ENCODE measurements around the gene IDS.
"Not testable (repeated sequence)": the region's sequence is repeated elsewhere in the genome, so short reads cannot be mapped to it uniquely, and the experiment has no call there.

IDS gene

GRCh38 chrX:149504915-149505651, at the start of gene IDS:
TSS of gene IDS (minus strand) at chrX:149505306. CDS start at chrX:149505137, 169 bp downstream.
- ATAC-seq = peak; percentile 75 to 76

DNA sequence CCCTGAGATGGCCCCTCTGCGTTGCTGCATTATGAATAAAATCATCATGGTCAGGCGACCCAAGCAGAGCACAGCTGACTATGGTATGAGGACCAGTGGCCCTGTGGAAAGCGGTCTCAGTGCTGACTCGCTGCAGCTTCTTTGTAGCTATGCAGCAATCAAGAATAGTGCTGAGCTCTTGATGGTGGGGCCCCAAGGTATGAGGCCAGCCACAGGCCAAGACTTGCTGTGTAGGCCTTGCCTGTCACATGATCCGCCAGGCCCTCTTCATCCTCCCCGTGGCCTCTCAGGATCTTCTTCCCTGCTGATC, 46.8 kb upstream of the IDS start:
- ATAC-seq = peak in 1 of 2 donors; percentile 39

DNA sequence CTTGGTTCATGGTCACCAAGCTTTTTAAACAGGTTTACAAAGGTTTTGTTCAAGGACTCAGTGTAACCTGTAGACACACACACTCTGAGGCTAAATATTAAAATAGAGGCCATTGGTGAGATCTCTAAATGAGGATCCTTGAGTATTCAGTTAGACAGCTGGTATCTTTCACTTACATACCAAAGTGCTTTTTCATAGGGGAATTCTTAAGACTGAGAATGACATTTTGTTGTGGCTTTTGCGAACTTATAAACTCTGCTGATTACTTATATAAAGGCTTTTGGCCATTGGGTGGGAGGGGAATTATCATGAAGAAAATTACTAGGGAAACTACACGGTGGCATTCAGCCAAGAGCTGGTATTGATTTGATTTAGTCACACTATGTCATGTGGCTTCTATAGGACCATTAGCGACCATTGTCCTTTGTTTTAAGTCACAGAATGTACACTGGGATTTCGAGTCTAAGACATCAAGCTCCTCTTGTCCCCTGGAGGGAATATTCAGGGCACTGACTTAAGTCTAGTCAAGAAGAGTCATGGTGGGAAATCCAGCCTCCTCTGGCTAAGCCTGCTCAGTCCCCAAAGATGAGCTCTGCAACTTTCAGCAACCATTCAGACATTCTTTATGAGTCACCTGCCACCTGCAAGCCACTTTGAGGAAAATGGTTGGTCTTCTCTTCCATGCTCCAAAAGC, 46.3 kb upstream of the IDS start:
- peak; percentile 55 to 57 for ATAC-seq

DNA sequence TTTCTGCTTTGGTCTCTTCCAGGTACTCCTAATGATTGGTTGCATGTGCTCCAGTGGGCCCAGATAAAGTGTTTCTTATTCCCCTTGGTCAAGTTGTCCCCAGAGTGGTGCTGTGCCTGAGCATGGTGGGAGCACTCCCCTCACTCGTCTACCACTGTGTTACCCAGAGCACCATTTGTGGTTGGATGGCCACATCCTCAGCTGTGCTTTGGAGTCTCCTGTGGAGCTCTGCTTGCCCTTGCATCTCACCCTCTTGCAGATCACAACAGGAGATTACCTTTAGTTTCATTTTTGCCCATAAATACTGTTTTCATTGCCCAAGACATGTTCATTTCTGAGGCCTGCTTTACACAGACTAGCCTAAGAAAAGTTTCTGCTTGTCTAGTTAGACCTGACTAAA, 45.3 kb upstream of the IDS start:
- ATAC-seq = peak in 1 of 2 donors; percentile 16

DNA sequence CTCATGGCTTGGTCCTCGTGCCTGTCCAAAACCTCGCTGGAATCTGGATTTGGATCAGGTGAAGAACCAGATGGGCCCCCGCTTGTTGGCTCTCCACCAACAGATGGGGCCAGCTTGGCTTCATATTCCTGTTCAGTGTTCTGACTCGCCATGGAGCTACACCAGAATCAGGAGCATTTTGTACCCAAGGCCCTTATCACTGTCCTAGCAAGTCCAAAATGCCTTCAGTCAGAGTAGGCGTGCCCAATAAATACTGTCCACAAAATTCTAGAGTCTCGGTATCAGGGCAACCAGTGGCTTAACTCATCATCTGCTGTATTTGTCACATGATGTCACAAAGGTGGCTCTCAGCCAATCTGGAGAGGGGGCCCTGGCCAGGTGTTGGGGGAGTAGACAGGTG, 44.6 kb upstream of the IDS start, which contains the start of gene HSFX3:
Gene HSFX3, minus strand, starts transcription at position 224 of the 400 bp plus-strand sequence. Its CDS starts 72 bp downstream, at position 152.
- not testable (repeated sequence) for ATAC-seq

DNA sequence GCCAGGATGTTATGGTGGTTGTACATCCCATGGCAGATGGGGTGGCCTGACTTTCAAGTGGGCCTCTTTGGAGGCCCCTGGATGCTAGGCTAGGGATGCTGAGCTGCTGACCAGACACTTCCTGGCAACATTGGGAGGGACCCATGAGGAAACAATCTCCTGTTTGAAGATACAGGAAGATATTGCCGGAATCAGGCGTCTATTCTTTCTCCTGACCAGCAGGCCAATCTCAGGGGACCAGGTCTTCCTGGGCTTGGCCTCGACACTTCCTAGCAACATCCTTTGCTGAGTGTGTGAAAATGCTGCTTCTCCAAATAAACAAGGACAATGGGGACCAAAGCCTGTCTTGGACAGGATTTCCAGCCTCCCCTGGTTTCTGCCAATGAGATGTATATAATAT, 42.7 kb upstream of the IDS start:
- ATAC-seq = not testable (repeated sequence)

DNA sequence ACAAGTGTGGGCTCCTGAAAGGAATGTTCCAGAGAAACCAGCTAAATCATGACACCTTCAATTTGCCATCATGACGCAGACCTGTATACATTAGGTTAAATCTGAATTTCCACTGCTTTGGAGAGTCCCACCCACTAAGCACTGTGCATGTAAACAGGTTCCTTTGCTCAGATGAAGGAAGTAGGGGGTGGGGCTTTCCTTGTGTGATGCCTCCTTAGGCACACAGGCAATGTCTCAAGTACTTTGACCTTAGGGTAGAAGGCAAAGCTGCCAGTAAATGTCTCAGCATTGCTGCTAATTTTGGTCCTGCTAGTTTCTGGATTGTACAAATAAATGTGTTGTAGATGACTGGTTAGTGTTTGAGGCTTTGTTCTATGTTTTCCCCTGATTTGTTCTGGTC, 41.9 kb upstream of the IDS start:
- ATAC-seq = not testable (repeated sequence)

GRCh38 chrX:149545545-149546543, 40.7 kb upstream of the IDS start:
- not testable (repeated sequence) for ATAC-seq

GRCh38 chrX:149541521-149542047, 36.5 kb upstream of the IDS start:
- no peak for ATAC-seq

- peak; percentile 86 to 88 for ATAC-seq
Measured at GRCh38 chrX:149540621-149541520, 35.8 kb upstream of the IDS start, which contains the start of gene EOLA1. TSS of gene EOLA1 (plus strand) at chrX:149541012. CDS start at chrX:149545631, 4,619 bp downstream.

- ATAC-seq = peak; percentile 43 to 44
Measured at GRCh38 chrX:149540131-149540620, 35.1 kb upstream of the IDS start.

- peak; percentile 44 to 55 for ATAC-seq
Measured at GRCh38 chrX:149539283-149540130, 34.4 kb upstream of the IDS start.

- ATAC-seq = not testable (repeated sequence)
Measured at GRCh38 chrX:149537474-149537873, 32.4 kb upstream of the IDS start.

DNA sequence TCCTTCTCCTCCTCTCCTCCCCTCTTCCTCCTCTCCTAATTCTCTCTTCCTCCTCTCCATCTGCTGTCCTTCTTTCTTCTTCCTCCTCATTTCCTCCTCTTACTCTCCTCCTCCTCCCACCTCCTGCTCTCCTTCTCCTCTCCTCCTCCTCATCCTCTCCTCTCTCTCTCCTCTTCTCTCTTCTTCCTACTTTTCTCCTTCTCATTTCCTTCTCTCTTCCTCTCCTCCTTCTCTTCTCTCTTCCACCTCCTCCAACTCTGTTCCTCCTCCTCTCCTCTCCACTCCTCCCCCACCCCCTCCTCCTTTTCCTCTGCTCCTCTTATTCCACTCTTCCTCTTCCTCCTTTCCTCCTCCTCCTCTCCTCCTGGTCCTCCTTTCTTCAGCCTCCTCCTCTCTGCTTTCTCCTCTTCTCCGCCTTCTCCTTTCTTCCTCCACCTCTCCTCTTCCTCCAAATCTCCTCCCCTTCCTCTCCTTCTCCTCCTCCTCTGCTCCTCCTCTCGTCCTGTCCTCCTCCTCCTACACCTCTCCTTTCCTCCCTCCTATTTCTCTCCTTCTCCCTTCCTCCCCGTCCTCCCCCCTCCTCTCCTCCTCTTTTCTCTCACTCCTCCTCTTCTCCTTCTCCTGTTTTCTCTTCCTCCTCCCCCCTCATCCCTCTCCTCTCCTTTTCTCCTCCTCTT, 30.0 kb upstream of the IDS start:
- not testable (repeated sequence) for ATAC-seq

GRCh38 chrX:149533999-149534398, 28.9 kb upstream of the IDS start:
- not testable (repeated sequence) for ATAC-seq

DNA sequence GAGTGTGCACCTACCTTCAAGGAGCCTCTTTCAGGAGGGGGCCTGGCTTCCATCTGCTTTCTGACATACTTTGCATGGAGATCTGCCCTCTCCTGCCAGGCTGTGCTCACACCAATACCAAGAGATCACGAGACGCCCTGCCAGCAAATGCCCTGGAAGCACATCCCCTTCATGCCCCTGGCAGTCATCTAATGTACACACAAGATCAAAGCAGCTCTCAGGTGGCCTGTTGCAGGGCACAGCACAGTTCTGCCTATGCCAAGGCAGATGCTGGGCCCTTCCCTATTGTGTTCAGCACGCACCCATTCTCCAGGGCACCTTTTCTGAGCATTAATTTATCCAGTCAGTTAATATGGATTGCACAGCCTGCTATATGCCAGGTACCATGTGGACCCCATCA, 27.8 kb upstream of the IDS start:
- not testable (repeated sequence) for ATAC-seq

GRCh38 chrX:149531599-149531998, 26.5 kb upstream of the IDS start:
- peak; percentile 72 to 83 for ATAC-seq

GRCh38 chrX:149528381-149528780, 23.3 kb upstream of the IDS start:
- no peak for ATAC-seq

DNA sequence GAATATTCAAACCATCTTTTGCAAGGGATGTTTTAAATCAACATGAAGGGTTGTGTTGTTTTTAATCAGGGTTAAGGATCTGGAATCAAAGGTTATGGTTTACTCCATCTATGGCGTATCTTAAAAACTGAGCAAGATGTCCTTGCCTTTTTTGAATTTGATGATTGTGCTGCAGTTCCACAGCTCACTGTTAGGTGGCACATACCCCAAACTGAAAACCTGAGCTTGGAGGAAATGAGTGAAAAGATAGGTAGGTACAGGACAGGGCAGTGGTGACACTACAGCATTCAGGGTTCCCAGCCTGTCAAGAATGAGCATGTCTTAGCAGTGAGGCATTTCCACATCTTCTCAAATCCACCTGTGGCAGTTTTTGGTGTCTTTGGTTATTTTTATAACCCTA, 22.6 kb upstream of the IDS start:
- peak in 1 of 2 donors; percentile 37 for ATAC-seq

All from activated CD4-positive, CD25-positive, alpha-beta regulatory T cell treated with anti-CD3 and anti-CD28 coated beads, Interleukin-2, amount 50 U/mL, for 24 hours (primary cell).